ENCODE data around the gene MMEL1.
"Not testable (repeated sequence)": the region's sequence is repeated elsewhere in the genome, so short reads cannot be mapped to it uniquely, and the experiment has no call there.

The MMEL1 gene

GRCh38 chr1:2573250-2573920 lies 59.4 kb downstream of the MMEL1 start:
- Histone ChIP-seq H3K4me3 (ENCODE audit: low read length) (no peak overlapping the region), H3K4me1 (ENCODE audit: control insufficient read depth, insufficient read depth, low read length) (no peaks in the 10 kb centered on the region), H3K36me3 (ENCODE audit: control insufficient read depth, insufficient read depth, low read length, severe bottlenecking) (no peaks in the 10 kb centered on the region), H3K9me3 (ENCODE audit: control insufficient read depth, low read length) (peaks cover 13% of the 10 kb centered on the region), H3K27me3 (replicated peaks; ENCODE audit: control insufficient read depth, insufficient read depth, low read length) (peaks cover 22% of the 10 kb centered on the region), H3K9ac (ENCODE audit: low read length) (no peak overlapping the region)
- DNase-seq (ENCODE audit: low read depth), result no peak

GRCh38 chr1:2571348-2571747 lies 61.5 kb downstream of the MMEL1 start:
- H3K4me3 ChIP-seq (ENCODE audit: low read length), result no peak overlapping the region
- H3K27me3 ChIP-seq (replicated peaks; ENCODE audit: control insufficient read depth, insufficient read depth, low read length), result peaks cover 28% of the 10 kb centered on the region
- no peak for DNase-seq (ENCODE audit: low read depth)
- peaks cover 13% of the 10 kb centered on the region for H3K9me3 ChIP-seq (ENCODE audit: control insufficient read depth, low read length)
- H3K36me3 ChIP-seq (ENCODE audit: control insufficient read depth, insufficient read depth, low read length, severe bottlenecking), result no peaks in the 10 kb centered on the region
- H3K9ac ChIP-seq (ENCODE audit: low read length), result no peak overlapping the region
- no peaks in the 10 kb centered on the region for H3K4me1 ChIP-seq (ENCODE audit: control insufficient read depth, insufficient read depth, low read length)

DNA sequence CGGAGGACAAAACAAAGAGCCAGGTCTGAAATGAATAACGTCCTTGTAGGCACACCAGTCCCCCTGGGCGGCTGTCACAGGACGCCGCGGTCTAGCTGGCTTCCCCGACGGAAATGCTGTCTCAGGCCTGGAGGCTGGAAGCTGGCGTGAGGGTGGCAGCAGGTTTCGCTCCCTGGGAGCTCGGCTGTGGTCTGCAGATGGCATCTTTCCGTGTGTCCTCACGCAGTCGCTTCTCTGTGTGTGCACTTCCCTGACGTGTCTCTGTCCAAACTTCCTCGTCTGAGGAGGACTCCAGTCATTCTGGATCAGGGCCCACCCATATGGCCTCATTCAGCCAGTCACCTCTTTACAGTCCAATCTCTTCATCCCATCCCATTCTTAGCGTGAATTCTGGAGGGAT lies 62.5 kb downstream of the MMEL1 start:
- H3K27me3 ChIP-seq (replicated peaks; ENCODE audit: control insufficient read depth, insufficient read depth, low read length), result peaks cover 28% of the 10 kb centered on the region
- no peak overlapping the region for H3K9ac ChIP-seq (ENCODE audit: low read length)
- no peaks in the 10 kb centered on the region for H3K36me3 ChIP-seq (ENCODE audit: control insufficient read depth, insufficient read depth, low read length, severe bottlenecking)
- no peaks in the 10 kb centered on the region for H3K4me1 ChIP-seq (ENCODE audit: control insufficient read depth, insufficient read depth, low read length)
- no peak for DNase-seq (ENCODE audit: low read depth)
- H3K4me3 ChIP-seq (ENCODE audit: low read length), result no peak overlapping the region
- H3K9me3 ChIP-seq (ENCODE audit: control insufficient read depth, low read length), result peaks cover 13% of the 10 kb centered on the region

GRCh38 chr1:2569703-2570102 lies 63.1 kb downstream of the MMEL1 start:
- H3K9ac ChIP-seq (ENCODE audit: low read length); H3K4me1 ChIP-seq (ENCODE audit: control insufficient read depth, insufficient read depth, low read length); DNase-seq (ENCODE audit: low read depth); H3K4me3 ChIP-seq (ENCODE audit: low read length); H3K36me3 ChIP-seq (ENCODE audit: control insufficient read depth, insufficient read depth, low read length, severe bottlenecking): not testable (repeated sequence)
- peaks cover 32% of the 10 kb centered on the region for H3K27me3 ChIP-seq (replicated peaks; ENCODE audit: control insufficient read depth, insufficient read depth, low read length)
- peaks cover 13% of the 10 kb centered on the region for H3K9me3 ChIP-seq (ENCODE audit: control insufficient read depth, low read length)

GRCh38 chr1:2569060-2569459 lies 63.8 kb downstream of the MMEL1 start:
- H3K9me3 ChIP-seq (ENCODE audit: control insufficient read depth, low read length), result peaks cover 13% of the 10 kb centered on the region
- H3K27me3 ChIP-seq (replicated peaks; ENCODE audit: control insufficient read depth, insufficient read depth, low read length), result peaks cover 31% of the 10 kb centered on the region
- H3K36me3 ChIP-seq (ENCODE audit: control insufficient read depth, insufficient read depth, low read length, severe bottlenecking), result no peaks in the 10 kb centered on the region
- no peaks in the 10 kb centered on the region for H3K4me1 ChIP-seq (ENCODE audit: control insufficient read depth, insufficient read depth, low read length)
- no peak overlapping the region for H3K9ac ChIP-seq (ENCODE audit: low read length)
- H3K4me3 ChIP-seq (ENCODE audit: low read length), result no peak overlapping the region
- no peak for DNase-seq (ENCODE audit: low read depth)

DNA sequence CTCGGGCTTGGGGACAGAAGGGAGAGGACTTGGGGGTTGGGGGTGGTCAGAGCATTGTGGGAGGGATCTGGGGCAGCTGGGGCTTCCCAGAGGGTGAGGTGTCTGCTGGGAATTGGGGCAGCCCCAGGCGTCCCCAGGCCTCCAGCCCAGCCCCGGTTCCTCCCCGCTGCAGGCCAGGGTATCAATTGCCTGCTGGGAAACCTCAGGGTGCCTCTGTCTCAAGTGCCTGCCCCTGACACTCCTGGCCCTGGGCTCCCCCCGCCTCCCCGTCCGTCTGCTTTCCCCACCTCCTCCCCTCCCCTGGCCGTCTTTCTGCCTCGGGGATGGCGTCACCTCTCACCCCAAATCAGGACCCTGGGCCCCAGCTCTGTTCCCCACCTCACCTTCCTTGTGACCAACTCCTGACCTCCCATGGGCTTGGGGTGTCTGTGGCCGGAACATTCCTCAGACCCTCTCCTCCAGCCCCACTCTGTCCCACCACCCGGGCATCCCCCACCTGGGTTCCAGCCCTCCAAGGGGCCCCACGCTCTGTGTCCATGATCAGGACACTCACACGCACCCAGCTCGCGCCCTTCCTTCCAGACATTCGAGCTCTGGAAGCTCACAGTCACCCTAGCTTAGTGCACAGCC lies 64.5 kb downstream of the MMEL1 start:
- peaks cover 24% of the 10 kb centered on the region for H3K27me3 ChIP-seq (replicated peaks; ENCODE audit: control insufficient read depth, insufficient read depth, low read length)
- not testable (repeated sequence) for H3K4me1 ChIP-seq (ENCODE audit: control insufficient read depth, insufficient read depth, low read length); H3K9me3 ChIP-seq (ENCODE audit: control insufficient read depth, low read length); H3K4me3 ChIP-seq (ENCODE audit: low read length); DNase-seq (ENCODE audit: low read depth); H3K9ac ChIP-seq (ENCODE audit: low read length); H3K36me3 ChIP-seq (ENCODE audit: control insufficient read depth, insufficient read depth, low read length, severe bottlenecking)

DNA sequence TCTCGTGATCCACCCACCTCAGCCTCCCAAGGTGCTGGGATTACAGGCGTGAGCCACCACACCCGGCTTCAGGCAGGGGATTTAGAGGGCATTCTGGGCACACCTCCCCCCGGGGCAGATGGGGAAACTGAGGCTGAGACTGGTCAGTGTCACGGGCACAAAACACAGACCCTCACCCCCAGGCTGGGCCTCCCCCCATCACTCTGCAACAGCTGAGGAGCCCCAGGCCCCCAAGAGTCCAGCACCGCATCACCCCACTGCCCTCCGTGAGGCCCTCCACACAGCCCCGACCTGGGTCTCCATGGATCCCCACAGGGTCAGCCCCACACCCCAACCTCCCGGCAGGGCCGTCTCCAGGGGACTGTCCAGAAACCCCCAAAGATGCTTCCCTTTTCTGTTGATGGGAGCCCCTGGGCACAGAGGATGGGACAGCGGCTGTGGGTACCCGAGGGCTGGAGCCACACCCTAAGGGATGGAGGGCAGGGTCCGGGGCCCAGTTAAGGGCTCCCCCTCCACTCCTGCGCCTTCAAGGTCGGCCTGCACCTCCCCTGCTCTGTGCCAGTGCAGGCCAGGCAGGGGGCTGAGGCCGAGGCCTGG lies 65.6 kb downstream of the MMEL1 start:
- no peak for DNase-seq (ENCODE audit: low read depth)
- Histone ChIP-seq H3K27me3 (replicated peaks; ENCODE audit: control insufficient read depth, insufficient read depth, low read length) (peaks cover 24% of the 10 kb centered on the region), H3K36me3 (ENCODE audit: control insufficient read depth, insufficient read depth, low read length, severe bottlenecking) (no peaks in the 10 kb centered on the region), H3K9me3 (ENCODE audit: control insufficient read depth, low read length) (no peaks in the 10 kb centered on the region), H3K4me1 (ENCODE audit: control insufficient read depth, insufficient read depth, low read length) (no peaks in the 10 kb centered on the region), H3K4me3 (ENCODE audit: low read length) (no peak overlapping the region), H3K9ac (ENCODE audit: low read length) (no peak overlapping the region)

DNA sequence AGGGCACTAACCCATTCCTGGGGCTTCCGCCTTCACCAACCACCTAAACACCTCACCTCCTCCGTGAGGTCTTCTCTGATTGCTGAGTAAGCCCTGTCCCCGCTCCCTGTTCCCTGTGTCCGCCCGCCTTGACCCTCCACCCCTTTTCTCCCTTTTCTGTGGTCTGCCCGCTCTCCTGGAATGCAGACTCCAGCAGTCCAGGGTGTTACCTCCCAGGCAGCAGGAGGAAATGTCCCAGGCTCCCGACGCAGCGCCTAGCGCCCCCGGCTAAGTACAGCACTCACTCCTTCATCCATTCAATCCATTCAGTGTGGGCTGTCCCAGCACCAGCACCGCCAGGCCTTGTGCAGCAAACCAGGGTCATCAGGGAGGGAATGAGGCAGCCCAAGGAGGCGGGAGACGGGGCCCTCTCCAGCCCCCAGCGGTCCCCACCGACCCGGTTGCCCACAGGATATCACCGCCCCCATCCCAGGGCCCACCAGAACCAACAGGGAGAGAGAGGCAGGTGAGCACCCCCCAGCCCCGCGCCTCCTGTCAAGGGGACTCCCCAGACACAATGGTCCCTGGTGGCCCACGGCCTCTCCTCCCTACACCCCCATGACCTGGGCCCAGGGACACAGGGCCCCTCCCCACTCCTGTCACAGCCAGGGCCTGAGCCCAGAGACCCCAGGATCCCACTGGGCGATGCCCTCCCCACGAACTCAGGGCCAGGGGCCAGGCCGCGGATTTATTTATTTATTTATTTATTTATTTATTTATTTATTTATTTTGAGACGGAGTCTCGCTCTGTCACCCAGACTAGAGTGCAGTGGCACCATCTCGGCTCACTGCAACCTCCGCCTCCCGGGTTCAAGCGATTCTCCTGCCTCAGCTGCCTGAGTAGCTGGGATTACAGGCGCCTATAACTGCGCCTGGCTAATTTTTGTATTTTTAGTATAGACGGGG lies 66.4 kb downstream of the MMEL1 start:
- Histone ChIP-seq H3K9ac (ENCODE audit: low read length) (no peak overlapping the region), H3K9me3 (ENCODE audit: control insufficient read depth, low read length) (no peaks in the 10 kb centered on the region), H3K36me3 (ENCODE audit: control insufficient read depth, insufficient read depth, low read length, severe bottlenecking) (no peaks in the 10 kb centered on the region), H3K4me3 (ENCODE audit: low read length) (no peak overlapping the region), H3K27me3 (replicated peaks; ENCODE audit: control insufficient read depth, insufficient read depth, low read length) (peaks cover 23% of the 10 kb centered on the region), H3K4me1 (ENCODE audit: control insufficient read depth, insufficient read depth, low read length) (no peaks in the 10 kb centered on the region)
- DNase-seq (ENCODE audit: low read depth), result no peak

- Histone ChIP-seq H3K27me3 (replicated peaks; ENCODE audit: control insufficient read depth, insufficient read depth, low read length) (peaks cover 11% of the 10 kb centered on the region), H3K9ac (ENCODE audit: low read length) (no peak overlapping the region), H3K36me3 (ENCODE audit: control insufficient read depth, insufficient read depth, low read length, severe bottlenecking) (no peaks in the 10 kb centered on the region), H3K4me3 (ENCODE audit: low read length) (no peak overlapping the region), H3K9me3 (ENCODE audit: control insufficient read depth, low read length) (no peaks in the 10 kb centered on the region), H3K4me1 (ENCODE audit: control insufficient read depth, insufficient read depth, low read length) (no peaks in the 10 kb centered on the region)
- DNase-seq (ENCODE audit: low read depth), result no peak
Measured at GRCh38 chr1:2564815-2565374, 67.9 kb downstream of the MMEL1 start.

DNA sequence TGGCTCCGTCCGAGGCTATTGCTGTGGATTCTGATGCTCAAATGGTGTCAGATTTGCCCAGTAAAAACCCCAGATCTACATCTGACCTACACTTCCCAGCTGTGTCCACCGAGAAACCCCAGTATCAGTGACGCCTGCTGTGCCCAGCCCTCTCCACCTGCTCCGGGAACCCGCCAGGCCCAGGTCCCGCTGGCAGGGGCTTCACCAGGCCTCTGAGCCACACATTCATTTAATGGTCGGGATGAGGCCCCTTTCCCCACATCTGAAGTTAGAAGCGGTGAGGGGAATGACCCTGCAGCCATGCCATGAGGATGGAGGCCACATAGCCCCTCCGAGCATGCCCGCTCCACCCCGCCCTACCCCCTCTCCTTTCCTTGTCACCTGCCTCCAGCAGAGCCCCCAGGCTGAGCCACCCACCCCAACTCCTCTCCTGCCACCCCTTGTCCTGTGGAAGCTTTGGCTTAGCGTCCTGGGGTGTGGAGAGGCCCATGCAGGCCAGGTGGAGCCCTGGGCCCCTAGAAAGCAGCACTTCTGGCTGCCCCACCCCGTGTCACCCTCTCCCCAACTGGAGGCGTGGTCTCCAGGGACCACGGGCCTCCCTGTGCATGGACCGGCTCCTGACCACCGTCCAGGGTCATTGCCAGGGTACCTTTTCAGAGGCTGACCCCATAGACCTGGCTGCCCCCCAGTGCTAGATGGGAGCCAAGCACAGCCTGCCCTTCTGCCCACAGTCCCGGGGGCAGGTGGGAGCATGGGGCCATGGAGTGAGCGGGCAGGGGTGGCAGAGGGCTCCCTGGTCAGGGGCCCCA lies 68.6 kb downstream of the MMEL1 start:
- Histone ChIP-seq H3K4me3 (ENCODE audit: low read length) (no peak overlapping the region), H3K4me1 (ENCODE audit: control insufficient read depth, insufficient read depth, low read length) (no peaks in the 10 kb centered on the region), H3K9ac (ENCODE audit: low read length) (no peak overlapping the region), H3K36me3 (ENCODE audit: control insufficient read depth, insufficient read depth, low read length, severe bottlenecking) (no peaks in the 10 kb centered on the region), H3K27me3 (replicated peaks; ENCODE audit: control insufficient read depth, insufficient read depth, low read length) (peaks cover 11% of the 10 kb centered on the region), H3K9me3 (ENCODE audit: control insufficient read depth, low read length) (no peaks in the 10 kb centered on the region)
- DNase-seq (ENCODE audit: low read depth), result no peak
